Neutrophil (primary cell): Measurements from ENCODE around the gene PGK2.
"Not testable (repeated sequence)": the region's sequence is repeated elsewhere in the genome, so short reads cannot be mapped to it uniquely, and the experiment has no call there.

ENCODE experiments used
- H3K27ac ChIP-seq: fragments of 200-600 bp; sonication (generic); 2 replicates; pipeline ENCODE4 v1.5.1; 2016; ENCODE audit warnings: mild to moderate bottlenecking, moderate library complexity
- H3K27me3 ChIP-seq: fragments of 200-600 bp; sonication (generic); 2 replicates; pipeline ENCODE4 v1.6.0; 2016; ENCODE audit warnings: mild to moderate bottlenecking
- H3K36me3 ChIP-seq: fragments of 200-600 bp; sonication (generic); 2 replicates; pipeline ENCODE4 v1.5.1; 2017
- H3K4me1 ChIP-seq, 2 experiments: fragments of 200-600 bp in 1 of 2; sonication (generic) in 1 of 2; 1 replicate in 1 of 2; 2 replicates in 1 of 2; pipeline versions ENCODE4 v1.5.1 to v1.6.1; 2013 to 2016; ENCODE audit warnings: low read depth in 1 of 2, low read length in 1 of 2, mild to moderate bottlenecking in 1 of 2, moderate library complexity in 1 of 2; ENCODE audit not compliant: control insufficient read depth in 1 of 2, insufficient read depth in 1 of 2
- H3K4me3 ChIP-seq, 2 experiments: fragments of 200-600 bp in 1 of 2; sonication (generic) in 1 of 2; 1 replicate in 1 of 2; 2 replicates in 1 of 2; pipeline ENCODE4 v1.5.1; 2013 to 2016; ENCODE audit warnings: low read depth in 1 of 2, low read length in 1 of 2, mild to moderate bottlenecking in 1 of 2, moderate library complexity in 1 of 2
- H3K9me3 ChIP-seq: fragments of 200-600 bp; sonication (generic); 2 replicates; pipeline ENCODE4 v1.5.1; 2016
- CTCF ChIP-seq: fragments of 200-600 bp; sonication (generic); IDR thresholded peaks from 2 replicates; pipeline ENCODE4 v1.5.1; 2016; ENCODE audit warnings: antibody characterized with exemption

PGK2 gene

DNA sequence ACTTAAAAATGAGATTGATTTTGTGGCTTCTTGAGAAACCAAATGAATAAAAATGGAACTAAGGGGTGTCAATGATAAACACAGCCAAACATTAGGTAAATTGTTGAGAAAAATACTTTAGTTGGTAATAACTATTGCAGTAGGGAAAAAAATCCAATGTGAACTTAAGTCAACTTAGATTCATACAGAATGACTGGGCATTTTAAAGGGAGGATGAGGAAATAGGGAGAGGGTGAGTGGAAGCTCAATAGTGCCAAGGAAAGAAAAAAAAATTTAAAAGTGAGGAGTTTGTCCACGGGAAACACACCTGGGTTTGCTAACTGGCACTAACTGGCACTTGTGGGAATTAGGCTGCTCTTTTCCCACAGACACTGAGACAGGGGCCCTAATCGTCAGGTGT is 26.2 kb upstream of the PGK2 start:
- Histone ChIP-seq H3K27ac (no peak overlapping the region), H3K4me1 (no peaks in the 10 kb centered on the region), H3K27me3 (no peaks in the 10 kb centered on the region), H3K9me3 (no peaks in the 10 kb centered on the region), H3K36me3 (no peaks in the 10 kb centered on the region), H3K4me3 (no peak overlapping the region)
- TF ChIP-seq CTCF: no peak

GRCh38 chr6:49806145-49806544 is 19.1 kb upstream of the PGK2 start:
- H3K4me3 ChIP-seq: no peak overlapping the region
- no peak overlapping the region for H3K27ac ChIP-seq
- H3K9me3 ChIP-seq: no peaks in the 10 kb centered on the region
- no peaks in the 10 kb centered on the region for H3K4me1 ChIP-seq
- no peaks in the 10 kb centered on the region for H3K27me3 ChIP-seq
- TF ChIP-seq CTCF: no peak
- H3K36me3 ChIP-seq: no peaks in the 10 kb centered on the region

DNA sequence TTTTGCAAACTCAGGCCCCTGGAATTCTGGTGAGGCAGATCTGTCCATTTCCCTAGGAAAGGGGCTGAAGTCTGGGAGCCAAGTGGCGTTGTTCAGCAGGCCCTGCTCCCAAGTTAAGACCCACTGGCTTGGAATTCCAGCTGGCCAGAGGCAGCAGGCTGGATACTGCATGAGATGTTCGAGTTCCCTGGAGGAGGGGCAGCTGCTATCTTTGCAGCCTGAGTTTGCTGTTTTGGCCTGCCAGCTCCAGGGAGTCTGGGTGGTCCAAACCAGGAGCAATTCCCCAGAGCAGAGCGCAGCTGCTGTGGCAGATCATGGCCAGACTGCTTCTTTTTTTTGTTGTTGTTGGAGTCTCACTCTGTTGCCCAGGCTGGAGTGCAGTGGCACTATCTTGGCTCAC is 18.2 kb upstream of the PGK2 start:
- Histone ChIP-seq H3K9me3 (no peaks in the 10 kb centered on the region), H3K4me3 (no peak overlapping the region), H3K4me1 (no peaks in the 10 kb centered on the region), H3K27ac (no peak overlapping the region), H3K36me3 (no peaks in the 10 kb centered on the region), H3K27me3 (no peaks in the 10 kb centered on the region)
- TF ChIP-seq CTCF: no peak

- no peaks in the 10 kb centered on the region for H3K36me3 ChIP-seq
- no peaks in the 10 kb centered on the region for H3K9me3 ChIP-seq
- TF ChIP-seq CTCF: no peak
- H3K4me1 ChIP-seq: no peaks in the 10 kb centered on the region
- no peak overlapping the region for H3K27ac ChIP-seq
- H3K4me3 ChIP-seq: no peak overlapping the region
- no peaks in the 10 kb centered on the region for H3K27me3 ChIP-seq
Measured at GRCh38 chr6:49801525-49801924, 14.4 kb upstream of the PGK2 start.

GRCh38 chr6:49799090-49799489 is 12.0 kb upstream of the PGK2 start:
- H3K4me1 ChIP-seq: no peaks in the 10 kb centered on the region
- no peaks in the 10 kb centered on the region for H3K9me3 ChIP-seq
- H3K27ac ChIP-seq: no peak overlapping the region
- TF ChIP-seq CTCF: no peak
- H3K27me3 ChIP-seq: no peaks in the 10 kb centered on the region
- no peak overlapping the region for H3K4me3 ChIP-seq
- no peaks in the 10 kb centered on the region for H3K36me3 ChIP-seq

DNA sequence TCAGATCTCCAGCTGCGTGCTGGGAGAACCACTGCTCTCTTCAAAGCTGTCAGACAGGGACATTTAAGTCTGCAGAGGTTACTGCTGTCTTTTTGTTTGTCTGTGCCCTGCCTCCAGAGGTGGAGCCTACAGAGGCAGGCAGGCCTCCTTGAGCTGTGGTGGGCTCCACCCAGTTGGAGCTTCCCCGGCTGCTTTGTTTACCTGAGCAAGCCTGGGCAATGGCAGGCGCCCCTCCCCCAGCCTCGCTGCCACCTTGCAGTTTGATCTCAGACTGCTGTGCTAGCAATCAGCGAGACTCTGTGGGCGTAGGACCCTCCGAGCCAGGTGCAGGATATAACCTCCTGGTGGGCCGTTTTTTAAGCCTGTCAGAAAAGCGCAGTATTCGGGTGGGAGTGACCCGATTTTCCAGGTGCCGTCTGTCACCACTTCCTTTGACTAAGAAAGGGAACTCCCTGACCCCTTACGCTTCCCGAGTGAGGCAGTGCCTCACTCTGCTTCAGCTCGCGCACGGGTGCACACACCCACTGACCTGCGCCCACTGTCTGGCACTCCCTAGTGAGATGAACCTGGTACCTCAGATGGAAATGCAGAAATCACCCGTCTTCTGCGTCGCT is 9.9 kb upstream of the PGK2 start:
- not testable (repeated sequence) for H3K27ac ChIP-seq, H3K4me3 ChIP-seq, H3K4me1 ChIP-seq, H3K36me3 ChIP-seq, H3K27me3 ChIP-seq, H3K9me3 ChIP-seq
